BE2C (cell line): Measurements from ENCODE around the gene CDK6.

Experiments used
- DNase-seq: peaks from one replicate; pipeline ENCODE4 v3.0.0-alpha.2; 2020
- H3K27me3 ChIP-seq: fragments of 250-450 bp; sonication (Bioruptor Pico); 2 replicates; pipeline ENCODE4 v1.5.1; 2020; ENCODE audit warnings: mild to moderate bottlenecking
- H3K36me3 ChIP-seq: fragments of 250-450 bp; sonication (Bioruptor Pico); 2 replicates; pipeline ENCODE4 v1.5.1; 2020; ENCODE audit warnings: mild to moderate bottlenecking
- H3K4me1 ChIP-seq: fragments of 250-450 bp; sonication (Bioruptor Pico); 2 replicates; pipeline ENCODE4 v1.5.1; 2020
- H3K4me3 ChIP-seq: 2 replicates; pipeline ENCODE4 v1.5.1; 2011; ENCODE audit warnings: low read depth, low read length
- H3K9me3 ChIP-seq: fragments of 250-450 bp; sonication (Bioruptor Pico); 2 replicates; pipeline ENCODE4 v1.5.1; 2020
- TF ChIP-seq, protein P1 (sequence below): IDR thresholded peaks from 2 replicates; pipeline ENCODE4 v1.5.1; 2012; ENCODE audit warnings: mild to moderate bottlenecking, low read depth, low read length

CDK6 gene

DNA sequence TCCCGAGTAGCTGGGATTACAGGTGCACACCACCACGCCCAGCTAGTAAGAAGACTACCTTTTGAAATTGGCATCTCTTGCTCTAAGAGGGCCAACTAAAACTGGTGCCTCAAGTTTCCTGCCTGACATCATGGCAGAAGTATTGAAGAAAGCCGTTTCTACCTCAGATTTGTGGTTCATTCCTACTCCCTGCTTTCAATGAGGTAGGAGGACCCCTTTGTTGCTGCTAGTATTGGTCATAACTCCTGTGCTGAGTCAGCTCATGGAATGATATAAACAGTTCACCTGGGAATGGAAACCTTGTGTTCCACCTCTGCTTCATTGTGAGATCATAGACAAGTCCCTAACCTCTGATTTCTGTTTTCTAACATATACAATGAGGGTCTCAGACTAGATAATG lies 82.8 kb downstream of the CDK6 start:
- Histone ChIP-seq H3K4me1 (peaks cover 26% of the 10 kb centered on the region), H3K9me3 (no peaks in the 10 kb centered on the region), H3K27me3 (no peaks in the 10 kb centered on the region), H3K36me3 (peaks cover 12% of the 10 kb centered on the region), H3K4me3 (no peak overlapping the region)
- no peak for DNase-seq
- TF ChIP-seq, protein P1, sequence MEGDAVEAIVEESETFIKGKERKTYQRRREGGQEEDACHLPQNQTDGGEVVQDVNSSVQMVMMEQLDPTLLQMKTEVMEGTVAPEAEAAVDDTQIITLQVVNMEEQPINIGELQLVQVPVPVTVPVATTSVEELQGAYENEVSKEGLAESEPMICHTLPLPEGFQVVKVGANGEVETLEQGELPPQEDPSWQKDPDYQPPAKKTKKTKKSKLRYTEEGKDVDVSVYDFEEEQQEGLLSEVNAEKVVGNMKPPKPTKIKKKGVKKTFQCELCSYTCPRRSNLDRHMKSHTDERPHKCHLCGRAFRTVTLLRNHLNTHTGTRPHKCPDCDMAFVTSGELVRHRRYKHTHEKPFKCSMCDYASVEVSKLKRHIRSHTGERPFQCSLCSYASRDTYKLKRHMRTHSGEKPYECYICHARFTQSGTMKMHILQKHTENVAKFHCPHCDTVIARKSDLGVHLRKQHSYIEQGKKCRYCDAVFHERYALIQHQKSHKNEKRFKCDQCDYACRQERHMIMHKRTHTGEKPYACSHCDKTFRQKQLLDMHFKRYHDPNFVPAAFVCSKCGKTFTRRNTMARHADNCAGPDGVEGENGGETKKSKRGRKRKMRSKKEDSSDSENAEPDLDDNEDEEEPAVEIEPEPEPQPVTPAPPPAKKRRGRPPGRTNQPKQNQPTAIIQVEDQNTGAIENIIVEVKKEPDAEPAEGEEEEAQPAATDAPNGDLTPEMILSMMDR: no peak

DNA sequence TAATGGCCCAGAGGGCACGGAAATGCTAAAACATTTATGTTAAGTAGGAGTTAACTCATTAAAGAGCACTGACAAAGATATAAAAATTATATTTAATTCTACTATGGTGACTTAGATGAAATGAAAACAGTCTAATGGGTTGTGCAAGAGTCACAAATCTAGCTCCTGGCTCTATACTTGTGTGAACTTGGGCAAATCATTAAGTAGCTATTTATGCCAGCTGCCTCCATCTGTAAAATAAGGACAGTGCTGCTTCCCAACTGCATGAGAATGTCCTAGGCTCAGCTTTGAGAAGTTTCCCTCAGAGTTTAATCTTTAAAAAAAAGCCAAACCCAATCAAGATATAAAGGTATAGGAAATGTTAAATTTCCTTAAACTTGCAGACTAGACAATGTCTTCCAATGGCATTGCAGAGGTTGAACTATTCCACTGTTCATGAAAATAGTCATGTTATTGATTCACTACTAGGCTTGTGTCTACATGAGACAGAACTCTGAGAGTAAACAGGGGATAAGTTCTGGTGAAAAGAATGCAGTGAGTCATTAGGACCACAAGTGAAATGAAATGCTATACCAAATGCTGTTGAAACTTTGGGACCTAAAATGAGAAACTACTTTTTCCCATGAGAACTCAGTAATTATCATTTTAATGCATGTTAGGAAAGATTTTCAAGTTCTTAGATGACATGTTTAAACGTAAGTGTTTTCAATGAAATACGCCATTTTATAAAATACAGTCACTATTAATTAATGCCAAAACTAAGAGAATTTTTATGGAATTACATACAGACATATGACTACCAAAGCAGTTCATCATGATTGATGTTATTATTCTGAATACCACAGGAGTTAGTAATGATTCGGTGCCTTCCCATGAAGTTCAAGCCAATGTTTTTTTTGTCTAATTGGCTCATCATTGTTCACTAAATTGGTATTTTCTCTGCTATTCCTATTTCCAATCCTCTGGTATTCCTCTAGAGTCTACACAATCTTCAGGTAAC lies 84.2 kb downstream of the CDK6 start:
- DNase-seq: no peak
- TF ChIP-seq, protein P1: no peak
- Histone ChIP-seq H3K4me1 (peaks cover 28% of the 10 kb centered on the region), H3K9me3 (no peaks in the 10 kb centered on the region), H3K36me3 (peaks cover 10% of the 10 kb centered on the region), H3K4me3 (no peak overlapping the region), H3K27me3 (no peaks in the 10 kb centered on the region)

DNA sequence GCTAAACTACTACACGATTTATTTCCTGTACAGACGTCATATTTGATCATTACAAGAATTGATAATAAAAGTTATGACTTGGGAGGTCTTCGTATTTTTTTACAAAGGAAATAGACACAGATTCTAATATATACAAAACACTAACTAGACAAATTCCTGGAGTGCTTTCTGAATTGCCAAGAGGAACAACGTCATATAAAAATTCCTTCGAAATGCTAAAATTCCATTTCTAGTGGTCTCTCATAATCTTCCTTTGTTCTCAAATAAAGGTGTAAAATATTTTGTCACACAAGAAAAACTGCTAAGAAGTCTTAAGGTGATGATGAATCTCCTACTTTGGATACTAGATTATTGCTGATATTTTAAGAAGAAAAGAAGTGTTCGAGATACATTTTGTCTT lies 85.4 kb downstream of the CDK6 start:
- Histone ChIP-seq H3K9me3 (no peaks in the 10 kb centered on the region), H3K27me3 (no peaks in the 10 kb centered on the region), H3K36me3 (peaks cover 11% of the 10 kb centered on the region), H3K4me3 (no peak overlapping the region), H3K4me1 (peaks cover 25% of the 10 kb centered on the region)
- TF ChIP-seq, protein P1: no peak
- no peak for DNase-seq

DNA sequence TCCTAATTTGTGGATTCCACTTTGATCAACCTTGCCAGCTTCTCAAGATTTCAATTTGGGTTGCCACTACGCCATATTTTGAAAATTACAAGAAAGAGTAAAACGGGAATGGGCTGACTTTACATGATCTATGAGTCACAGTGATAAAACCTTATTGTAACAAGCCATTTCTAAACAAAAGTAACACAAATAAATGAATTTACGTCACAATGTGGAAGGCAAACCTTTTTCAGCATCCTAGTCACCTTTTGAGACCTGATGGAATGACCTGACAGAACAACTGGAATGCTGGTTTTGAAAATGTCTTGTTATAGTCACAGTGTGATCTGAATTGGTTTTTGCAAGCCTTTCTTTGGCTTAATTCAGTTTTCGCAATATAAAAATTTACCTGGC lies 85.9 kb downstream of the CDK6 start:
- H3K27me3 ChIP-seq: no peaks in the 10 kb centered on the region
- no peak overlapping the region for H3K4me3 ChIP-seq
- TF ChIP-seq, protein P1: no peak
- no peaks in the 10 kb centered on the region for H3K9me3 ChIP-seq
- DNase-seq: no peak
- H3K4me1 ChIP-seq: peaks cover 20% of the 10 kb centered on the region
- H3K36me3 ChIP-seq: peaks cover 11% of the 10 kb centered on the region

DNA sequence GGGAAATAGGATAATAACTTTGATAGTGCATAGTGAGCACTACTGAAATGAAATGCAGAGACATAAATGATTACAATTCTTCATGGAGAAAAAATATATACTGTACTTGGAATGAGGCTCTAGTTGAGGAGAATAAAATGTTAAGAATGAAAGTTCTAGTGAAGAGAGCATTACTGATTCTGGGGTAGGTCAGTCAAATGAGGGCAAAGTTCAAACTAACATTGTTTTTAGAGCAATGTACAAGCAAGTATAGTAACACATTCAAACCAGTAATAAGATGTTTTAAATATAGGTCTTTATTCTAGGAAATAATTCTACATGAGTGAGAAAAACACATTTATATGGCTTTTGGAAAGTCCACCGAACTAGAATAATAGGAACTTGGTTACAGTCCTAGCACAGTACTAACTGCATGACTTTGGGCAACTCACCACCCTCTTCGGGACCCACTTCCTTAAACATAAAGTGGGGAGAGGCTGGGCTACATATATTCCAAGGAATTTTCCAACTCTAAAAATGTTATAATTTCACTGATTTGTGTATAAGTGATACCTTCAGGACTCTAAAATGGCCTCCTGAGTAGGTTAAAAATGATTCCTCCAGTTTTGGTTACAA lies 86.4 kb downstream of the CDK6 start:
- no peak for DNase-seq
- peaks cover 11% of the 10 kb centered on the region for H3K36me3 ChIP-seq
- TF ChIP-seq, protein P1: no peak
- no peaks in the 10 kb centered on the region for H3K9me3 ChIP-seq
- H3K4me1 ChIP-seq: peaks cover 17% of the 10 kb centered on the region
- no peaks in the 10 kb centered on the region for H3K27me3 ChIP-seq
- no peak overlapping the region for H3K4me3 ChIP-seq

DNA sequence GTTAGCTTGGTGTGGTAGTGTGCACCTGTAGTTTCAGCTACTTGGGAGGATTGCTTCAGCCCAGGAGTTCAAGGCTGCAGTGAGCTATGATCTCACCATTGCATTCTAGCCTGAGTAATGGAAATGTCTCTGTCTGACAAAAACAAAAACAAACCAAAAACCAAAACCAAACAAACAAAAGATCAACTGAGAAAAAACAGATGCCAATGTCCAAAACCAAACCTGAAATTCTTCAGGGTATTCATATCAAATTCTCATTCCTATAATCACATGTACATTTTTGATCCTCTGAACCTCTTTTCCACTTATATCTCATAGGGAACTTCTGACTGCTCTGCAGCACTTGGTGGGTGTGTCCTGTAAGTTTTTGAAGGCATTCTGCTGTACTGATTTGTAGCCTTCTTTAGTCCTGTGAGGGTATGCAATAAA lies 87.0 kb downstream of the CDK6 start:
- Histone ChIP-seq H3K27me3 (no peaks in the 10 kb centered on the region), H3K36me3 (peaks cover 11% of the 10 kb centered on the region), H3K9me3 (no peaks in the 10 kb centered on the region), H3K4me3 (no peak overlapping the region), H3K4me1 (peaks cover 11% of the 10 kb centered on the region)
- TF ChIP-seq, protein P1: no peak
- DNase-seq: no peak
